Transverse colon (tissue), 4 donors: Measurements from ENCODE around the gene SLC1A3.

Experiments used
- CTCF ChIP-seq, 5 experiments: fragments of 200-600 bp in 3 of 5; fragments of 450-650 bp in 2 of 5; sonication (generic) in 3 of 5; IDR thresholded peaks; 1 replicate in 2 of 5; 2 replicates in 3 of 5; pipeline ENCODE4 v1.5.1; 2016 to 2017; ENCODE audit warnings: antibody characterized with exemption in 5 of 5, inconsistent platforms in 3 of 5, mild to moderate bottlenecking in 2 of 5, moderate library complexity in 1 of 5
- EP300 ChIP-seq: sonication (generic); formaldehyde crosslinking; IDR thresholded peaks from one replicate; pipeline ENCODE4 v1.6.1; 2017; ENCODE audit warnings: antibody characterized with exemption, low read depth
- POLR2A ChIP-seq: fragments of 450-650 bp; IDR thresholded peaks from one replicate; pipeline ENCODE4 v1.6.1; 2016; ENCODE audit warnings: antibody characterized with exemption, mild to moderate bottlenecking, moderate library complexity
- POLR2AphosphoS5 ChIP-seq, 3 donors: sonication (generic); formaldehyde crosslinking; IDR thresholded peaks; one replicate each; pipeline ENCODE4 v1.6.1; 2016; ENCODE audit warnings: antibody characterized with exemption in 3 of 3

- TF ChIP-seq CTCF (IDR thresholded peaks at IDR 0.05) (no peak), POLR2A (no peak), POLR2AphosphoS5 (IDR thresholded peaks at IDR 0.05) (no peak), EP300 (no peak)
These were observed 58.4 kb downstream of the SLC1A3 start for GRCh38 chr5:36664766-36665165.
